HG02973 (cell line): ENCODE data around the gene YTHDC1.
"Not testable (repeated sequence)": the region's sequence is repeated elsewhere in the genome, so short reads cannot be mapped to it uniquely, and the experiment has no call there.

ENCODE experiments used
- ATAC-seq: cut with Tn5 transposase; IDR thresholded peaks from one replicate; pipeline ENCODE4 v1.9.1; 2021; ENCODE audit warnings: moderate library complexity; ENCODE audit not compliant: unreplicated experiment

The YTHDC1 gene

GRCh38 chr4:68349649-68350360 is at the start of gene YTHDC1:
Gene YTHDC1, minus strand, starts transcription at chr4:68350090. Its CDS starts 337 bp downstream, at chr4:68349753.
- peak; percentile 94 for ATAC-seq

GRCh38 chr4:68399306-68399705 is 49.4 kb upstream of the YTHDC1 start:
- ATAC-seq = no peak

DNA sequence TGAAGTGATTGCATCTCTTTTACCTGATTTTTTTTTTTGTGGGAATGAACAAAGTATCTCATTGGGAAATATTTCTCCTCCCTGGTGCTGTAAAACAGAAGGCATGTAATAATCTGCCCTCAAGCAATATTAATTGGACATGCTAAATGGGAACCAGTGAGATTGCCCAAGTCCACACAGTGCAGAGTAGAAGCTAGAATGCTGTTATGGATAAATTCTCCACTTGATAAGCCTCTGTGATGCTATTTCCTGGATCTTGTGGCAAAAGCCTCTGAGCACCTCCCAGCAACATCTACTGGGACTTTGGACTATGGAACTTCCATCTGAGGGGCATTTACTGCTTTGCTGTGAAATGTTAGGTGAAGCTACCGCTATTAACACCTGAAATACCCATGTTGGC is 46.9 kb upstream of the YTHDC1 start:
- ATAC-seq = no peak

GRCh38 chr4:68391436-68391835 is 41.5 kb upstream of the YTHDC1 start:
- ATAC-seq = no peak

DNA sequence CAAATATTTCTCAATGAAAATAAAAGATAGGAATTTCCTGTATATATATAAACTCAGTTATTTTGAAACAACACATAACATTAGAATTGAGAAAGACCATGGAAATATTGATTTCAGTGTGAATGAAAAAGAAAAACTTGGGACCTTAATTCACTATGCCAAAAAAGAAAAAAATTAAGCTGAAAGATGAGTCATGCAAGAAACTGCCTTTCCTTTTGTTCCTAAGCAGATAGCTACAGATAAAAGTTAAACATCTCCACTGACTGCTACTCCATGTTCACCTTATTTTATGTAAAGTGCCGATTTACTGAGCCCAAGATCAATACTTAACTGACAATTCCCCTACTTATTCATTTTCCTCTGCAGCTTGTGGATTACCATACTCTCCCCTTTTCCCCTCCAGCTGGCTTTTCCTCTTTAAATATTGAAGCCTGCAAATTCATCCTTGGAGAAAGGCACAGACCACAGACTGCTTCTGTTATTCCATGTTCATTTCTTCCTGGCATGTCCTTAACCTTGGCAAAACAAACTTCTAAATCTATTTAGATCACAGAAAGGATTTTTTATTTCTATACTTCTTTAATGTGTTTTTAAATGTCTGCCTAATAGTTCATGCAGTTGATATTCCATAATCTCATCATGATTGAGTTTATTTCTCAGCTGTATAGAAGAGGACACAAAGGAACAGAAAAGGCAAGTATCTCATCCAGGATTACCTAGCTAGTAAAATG is 40.5 kb upstream of the YTHDC1 start:
- ATAC-seq = no peak

- ATAC-seq = not testable (repeated sequence)
These were observed 39.6 kb upstream of the YTHDC1 start for GRCh38 chr4:68389386-68389913.

DNA sequence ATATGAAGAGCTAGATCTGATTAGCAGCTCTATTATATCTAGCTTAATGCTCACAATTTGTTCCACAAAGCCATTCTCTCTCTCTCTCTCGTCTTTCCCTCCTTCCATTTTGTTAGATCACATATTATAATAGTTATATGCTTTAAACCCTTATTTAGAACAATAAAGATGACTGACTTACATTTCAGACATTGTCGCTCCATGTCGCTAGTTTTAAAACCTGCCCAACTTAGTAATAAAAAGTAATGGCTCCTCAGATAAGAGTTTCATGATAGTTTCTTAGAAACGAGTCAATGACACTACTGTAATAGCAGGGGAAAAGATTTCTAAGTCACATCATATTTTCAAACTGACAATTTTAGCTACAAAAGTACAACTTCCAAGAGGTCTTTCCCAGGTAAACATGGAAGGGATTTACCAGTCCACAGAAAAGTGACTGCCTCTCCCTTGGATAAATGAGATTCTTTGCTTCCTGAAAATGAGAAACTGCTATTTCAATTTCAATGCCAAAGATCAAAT is 38.5 kb upstream of the YTHDC1 start:
- no peak for ATAC-seq

GRCh38 chr4:68385267-68385666 is 35.4 kb upstream of the YTHDC1 start:
- no peak for ATAC-seq

DNA sequence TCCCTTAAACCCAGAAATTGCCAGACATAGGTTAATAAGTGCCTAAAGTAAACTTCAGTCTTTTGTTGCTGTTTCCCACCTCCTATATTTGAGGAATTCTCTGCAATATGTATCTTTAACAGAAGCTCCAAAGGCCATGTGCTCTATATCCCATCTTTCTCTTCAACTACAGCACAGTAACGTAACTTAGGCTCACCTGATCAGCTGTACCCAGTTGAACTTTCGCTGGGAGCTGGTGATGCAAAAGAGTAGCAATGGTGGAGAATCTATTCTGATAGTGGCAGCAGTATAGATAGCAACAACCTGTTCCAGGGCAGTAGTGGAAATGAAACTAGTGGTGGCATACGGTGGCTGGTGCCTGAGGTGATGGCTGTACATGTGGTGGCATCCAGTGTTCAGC is 33.2 kb upstream of the YTHDC1 start:
- ATAC-seq = no peak

DNA sequence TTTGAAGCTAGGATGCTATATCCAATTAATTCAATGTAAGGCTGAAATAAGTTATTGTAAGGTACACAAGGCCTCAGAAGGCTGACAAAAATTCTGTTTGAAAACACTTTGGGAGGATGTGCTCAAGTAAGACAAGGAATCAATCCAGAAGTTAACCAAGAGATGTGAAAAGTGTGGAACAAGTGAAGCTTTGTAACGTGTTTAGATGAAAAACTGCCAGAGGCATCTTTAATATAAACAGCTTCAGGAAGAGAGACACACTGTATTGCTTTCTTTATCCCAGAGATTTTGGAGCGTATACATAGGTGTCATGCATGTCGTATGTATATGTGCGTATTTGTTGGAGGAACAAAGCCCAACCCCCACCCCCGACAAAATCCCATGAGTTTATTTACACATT is 28.3 kb upstream of the YTHDC1 start:
- no peak for ATAC-seq

- peak; percentile 73 for ATAC-seq
These were observed 26.0 kb upstream of the YTHDC1 start for GRCh38 chr4:68375667-68376559.

DNA sequence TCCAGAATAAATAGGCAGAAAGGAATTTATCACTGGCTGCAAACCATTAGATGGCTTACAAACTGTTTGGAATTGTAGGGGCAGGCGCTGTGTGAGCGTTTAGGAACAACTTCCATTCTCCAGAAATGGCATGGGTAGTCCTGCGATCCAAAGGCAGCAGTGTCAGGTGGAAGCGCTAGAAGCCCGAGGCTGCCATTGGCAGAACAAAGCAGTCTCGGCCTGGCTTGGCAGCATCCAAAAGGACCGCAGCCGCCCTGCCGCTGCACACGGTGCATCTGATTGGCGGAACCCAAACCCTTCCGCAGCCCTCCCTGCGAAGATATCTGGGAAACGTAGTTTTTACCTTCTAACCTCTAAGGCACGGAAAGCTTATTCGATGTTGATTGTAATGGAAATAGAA is 23.6 kb upstream of the YTHDC1 start:
- ATAC-seq = peak; percentile 79

DNA sequence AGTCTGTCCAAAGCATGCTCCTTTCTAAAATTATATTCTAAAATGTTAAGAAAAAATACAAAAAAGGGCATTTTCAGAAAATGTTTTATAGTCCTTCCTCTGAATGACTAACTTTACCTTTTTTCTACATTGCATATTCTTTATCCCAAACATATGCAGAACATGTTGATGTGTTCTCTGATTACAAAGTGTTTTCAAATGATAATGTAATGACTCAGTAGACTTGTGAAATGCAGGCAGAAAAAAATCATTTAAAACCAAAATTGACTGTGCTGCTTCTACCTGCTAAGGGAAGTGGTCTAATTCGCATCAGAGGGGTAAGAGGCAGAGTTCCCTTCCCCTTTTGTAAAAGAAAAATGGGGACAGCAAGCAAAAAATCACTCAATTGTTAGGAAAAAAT is 22.7 kb upstream of the YTHDC1 start:
- ATAC-seq = no peak

DNA sequence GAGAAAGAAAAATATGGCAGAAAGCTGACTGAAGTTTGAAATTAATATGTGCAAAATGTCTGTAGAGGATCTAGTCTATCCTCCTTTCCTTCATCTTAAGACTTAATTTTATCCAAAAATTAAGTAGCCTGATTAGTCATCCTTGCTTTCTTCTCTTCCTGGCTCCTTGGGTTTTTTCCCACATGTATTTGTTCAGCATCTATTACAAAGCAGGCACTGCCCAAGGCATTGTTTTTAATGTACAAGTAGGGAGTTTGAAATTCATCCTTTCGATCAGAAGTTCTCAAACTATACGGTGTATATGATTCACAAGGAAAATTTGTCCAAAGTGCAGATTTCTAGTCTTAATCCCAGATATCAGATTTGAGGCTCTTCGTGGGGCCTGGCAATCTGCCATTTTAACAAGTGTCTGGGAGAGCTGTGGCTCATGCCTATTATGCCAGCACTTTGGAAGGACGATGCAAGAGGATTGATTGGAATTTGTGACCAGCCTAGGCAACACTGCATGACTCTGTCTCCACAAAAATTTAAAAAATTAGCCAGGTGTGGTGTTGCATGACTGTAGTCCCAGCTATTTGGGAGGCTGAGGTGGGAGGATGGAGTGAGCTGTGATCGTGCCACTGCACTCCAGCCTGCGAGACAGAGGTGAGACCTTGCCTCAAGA is 19.4 kb upstream of the YTHDC1 start:
- no peak for ATAC-seq

GRCh38 chr4:68368691-68369131 is 18.8 kb upstream of the YTHDC1 start:
- no peak for ATAC-seq

DNA sequence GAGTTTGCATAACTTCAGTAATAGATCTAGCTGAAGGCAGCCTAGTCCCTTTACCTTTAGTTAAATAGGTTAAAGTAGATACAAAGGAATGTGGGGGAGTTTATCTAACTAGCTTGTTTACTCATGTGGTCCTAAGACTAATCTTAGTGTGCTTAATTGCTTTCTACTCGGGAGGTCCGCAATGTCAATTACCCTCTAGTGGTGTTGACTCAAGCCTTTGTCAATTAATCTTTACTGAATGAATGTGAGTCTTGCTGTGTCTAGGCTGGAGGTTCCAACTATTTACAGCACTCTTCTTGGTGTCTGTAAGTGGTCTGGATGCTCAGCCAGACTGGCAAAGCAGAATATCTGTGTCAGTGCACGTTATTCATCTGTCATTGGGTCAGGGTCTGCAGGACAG is 17.9 kb upstream of the YTHDC1 start:
- ATAC-seq = no peak

- ATAC-seq = no peak
These were observed 16.7 kb upstream of the YTHDC1 start for GRCh38 chr4:68366600-68366999.

GRCh38 chr4:68365068-68365467 is 15.2 kb upstream of the YTHDC1 start:
- ATAC-seq = no peak

DNA sequence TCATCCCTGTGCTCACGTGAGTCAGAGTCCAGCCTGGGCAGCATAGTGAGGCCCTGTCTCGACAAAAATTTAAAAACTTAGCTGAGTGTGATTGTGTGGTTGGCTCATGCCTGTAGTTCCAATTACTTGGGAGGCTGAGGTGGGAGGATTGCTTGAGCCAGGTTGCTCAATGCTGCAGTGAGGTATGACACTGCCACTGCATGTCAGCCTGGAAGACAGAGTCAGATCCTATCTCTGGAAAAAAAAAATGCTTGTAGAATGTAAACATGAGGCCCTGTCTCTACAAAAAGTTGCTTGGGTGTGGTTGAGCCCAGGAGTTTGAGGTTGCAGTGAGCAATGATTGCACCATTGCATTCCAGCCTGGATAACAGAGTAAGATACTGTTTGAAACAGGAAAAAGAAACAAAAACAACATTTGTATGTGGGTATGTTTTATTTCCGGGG is 11.3 kb upstream of the YTHDC1 start:
- ATAC-seq = no peak

DNA sequence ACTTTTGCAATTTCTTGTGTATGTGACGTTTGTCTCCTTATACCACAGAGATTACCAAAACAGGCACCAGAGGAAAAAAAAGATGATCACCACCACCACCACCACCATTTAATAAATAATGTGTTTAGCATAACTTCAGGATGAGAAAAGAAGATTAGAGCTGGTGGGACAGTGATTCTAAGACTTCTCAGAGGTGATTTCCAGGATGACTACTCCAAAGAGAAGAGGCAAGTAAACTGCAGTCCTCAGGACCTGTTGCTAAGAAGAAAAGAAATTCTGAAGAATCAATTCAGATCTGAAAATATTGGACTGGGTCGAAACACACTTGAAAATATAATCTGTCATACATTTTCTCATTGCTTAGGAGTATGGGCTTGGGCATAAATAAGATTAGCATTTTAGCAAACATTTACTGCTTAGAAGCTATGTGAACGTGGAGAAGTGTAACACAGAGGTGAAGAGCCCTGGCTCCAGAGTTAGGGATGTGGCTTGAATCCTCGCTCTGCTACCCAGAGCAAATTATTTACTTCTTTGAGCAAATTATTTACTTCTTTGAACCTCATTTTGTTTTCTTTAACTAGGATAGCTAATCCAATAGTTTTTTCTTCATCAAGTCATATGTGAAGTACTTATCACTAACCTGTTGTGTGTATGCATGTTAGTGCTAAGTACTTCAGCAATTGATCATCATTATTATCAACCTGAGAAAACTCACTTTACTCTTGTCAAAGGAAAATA is 10.5 kb upstream of the YTHDC1 start:
- ATAC-seq = no peak
